GM12878 (cell line): ENCODE data around the gene PJA1.

ENCODE experiments used
- CREB1 ChIP-seq: IDR thresholded peaks from 2 replicates; pipeline ENCODE4 v1.6.1; 2012; ENCODE audit warnings: low read depth, mild to moderate bottlenecking, inconsistent platforms
- CTCF ChIP-seq, 3 experiments: IDR thresholded peaks in 2 of 3; conservative IDR thresholded peaks in 1 of 3; 2 replicates each; pipeline ENCODE4 v1.5.1; 2011; ENCODE audit warnings: low read depth in 3 of 3, low read length in 3 of 3, mild to moderate bottlenecking in 3 of 3, control low read depth in 2 of 3, moderate library complexity in 2 of 3, inconsistent platforms in 1 of 3, mixed read lengths in 1 of 3; ENCODE audit not compliant: control insufficient read depth in 2 of 3, insufficient read depth in 1 of 3; ENCODE audit errors: extremely low read depth in 1 of 3
- JUNB ChIP-seq: IDR thresholded peaks from 2 replicates; pipeline ENCODE4 v1.6.1; 2016; ENCODE audit warnings: antibody characterized with exemption, mild to moderate bottlenecking
- POLR2A ChIP-seq: IDR thresholded peaks from 2 replicates; pipeline ENCODE4 v1.6.1; 2011; ENCODE audit warnings: low read depth, mild to moderate bottlenecking, low read length
- REST ChIP-seq: IDR thresholded peaks from 2 replicates; pipeline ENCODE4 v1.6.1; 2012; ENCODE audit warnings: mild to moderate bottlenecking, low read depth, low read length
- RFX5 ChIP-seq: IDR thresholded peaks from 2 replicates; pipeline ENCODE4 v1.6.1; 2011; ENCODE audit warnings: low read depth, low read length, improper control_type of control experiment
- SIN3A ChIP-seq: IDR thresholded peaks from 2 replicates; pipeline ENCODE4 v1.6.1; 2012; ENCODE audit warnings: low read depth, low read length, improper control_type of control experiment
- TBL1XR1 ChIP-seq: IDR thresholded peaks from 2 replicates; pipeline ENCODE4 v1.6.1; 2012; ENCODE audit warnings: low read depth, low read length, improper control_type of control experiment
- TCF12 ChIP-seq: IDR thresholded peaks from 2 replicates; pipeline ENCODE4 v1.6.1; 2011; ENCODE audit warnings: low read depth, mild to moderate bottlenecking, low read length

- no peak for TF ChIP-seq JUNB
- no peak for TF ChIP-seq TBL1XR1
- no peak for TF ChIP-seq REST
- no peak for TF ChIP-seq TCF12
- TF ChIP-seq CTCF (IDR thresholded peaks at IDR 0.05 in 2 of 3, conservative IDR thresholded peaks at IDR 0.05 in 1 of 3; ENCODE audit: control insufficient read depth in 2 of 3, extremely low read depth in 1 of 3, insufficient read depth in 1 of 3, low read depth in 3 of 3, low read length in 3 of 3), result no peak
- no peak for TF ChIP-seq SIN3A
- no peak for TF ChIP-seq RFX5
- TF ChIP-seq CREB1, result no peak
- no peak for TF ChIP-seq POLR2A
These were observed 19.9 kb upstream of the PJA1 start for GRCh38 chrX:69185141-69185540.
